IPS-NIHi7 (cell line): Measurements from ENCODE around the gene VPS50.

ENCODE experiments used
- DNase-seq: peaks from one replicate; pipeline ENCODE4 v3.0.0; 2012; ENCODE audit warnings: mixed read lengths; ENCODE audit errors: extremely low spot score

VPS50 gene

GRCh38 chr7:93231799-93232672 is at the start of gene VPS50:
Gene VPS50, plus strand, starts transcription at chr7:93232366. Its CDS starts 102 bp downstream, at chr7:93232468.
- DNase-seq: peak; percentile 97

GRCh38 chr7:93185303-93186027 is 46.7 kb upstream of the VPS50 start:
- no peak for DNase-seq

- no peak for DNase-seq
These were observed 43.1 kb upstream of the VPS50 start for GRCh38 chr7:93188870-93189634.

GRCh38 chr7:93194386-93194785 is 37.8 kb upstream of the VPS50 start:
- DNase-seq: no peak

GRCh38 chr7:93196336-93196735 is 35.8 kb upstream of the VPS50 start:
- no peak for DNase-seq

- no peak for DNase-seq
These were observed 33.7 kb upstream of the VPS50 start for GRCh38 chr7:93198472-93198871.

GRCh38 chr7:93202594-93203250 is 29.4 kb upstream of the VPS50 start:
- DNase-seq: no peak

GRCh38 chr7:93203496-93203895 is 28.7 kb upstream of the VPS50 start:
- no peak for DNase-seq

- DNase-seq: no peak
These were observed 27.1 kb upstream of the VPS50 start for GRCh38 chr7:93205046-93205445.

- DNase-seq: no peak
These were observed 20.8 kb upstream of the VPS50 start for GRCh38 chr7:93211228-93211818.

- no peak for DNase-seq
These were observed 19.3 kb upstream of the VPS50 start for GRCh38 chr7:93212881-93213280.

- no peak for DNase-seq
These were observed 13.0 kb upstream of the VPS50 start for GRCh38 chr7:93218997-93219827.

- no peak for DNase-seq
These were observed 12.3 kb upstream of the VPS50 start for GRCh38 chr7:93219868-93220267.

- no peak for DNase-seq
These were observed 5.9 kb upstream of the VPS50 start, which contains the start of gene HEPACAM2 for GRCh38 chr7:93226310-93226709. Gene HEPACAM2, minus strand, starts transcription at chr7:93226469.

- peak; percentile 35 for DNase-seq
These were observed 3.9 kb upstream of the VPS50 start for GRCh38 chr7:93228302-93228701.

GRCh38 chr7:93231259-93231658 is 907 bp upstream of the VPS50 start:
- DNase-seq: no peak

GRCh38 chr7:93232673-93233018 is 480 bp downstream of the VPS50 start:
- no peak for DNase-seq

GRCh38 chr7:93235541-93235940 is 3.4 kb downstream of the VPS50 start:
- no peak for DNase-seq

GRCh38 chr7:93238131-93238530 is 6.0 kb downstream of the VPS50 start:
- no peak for DNase-seq

GRCh38 chr7:93238748-93239147 is 6.6 kb downstream of the VPS50 start:
- DNase-seq: no peak
